Muscle layer of duodenum (tissue), 2 donors: ENCODE results near the gene ROPN1L.
"Not testable (repeated sequence)": the region's sequence is repeated elsewhere in the genome, so short reads cannot be mapped to it uniquely, and the experiment has no call there.

ENCODE experiments used
- H3K27ac ChIP-seq: one replicate; pipeline ENCODE4 v1.7.0; 2013; ENCODE audit warnings: mild to moderate bottlenecking, low read length
- H3K27me3 ChIP-seq: one replicate; pipeline ENCODE4 v1.7.0; 2013; ENCODE audit warnings: low read depth, mild to moderate bottlenecking, control low read depth, low read length
- H3K36me3 ChIP-seq, 2 donors: one replicate each; pipeline ENCODE4 v1.7.0; 2013; ENCODE audit warnings: low read length in 2 of 2, control low read depth in 1 of 2, mild to moderate bottlenecking in 1 of 2; ENCODE audit not compliant: insufficient read depth in 2 of 2, control insufficient read depth in 1 of 2
- H3K4me1 ChIP-seq, 2 donors: one replicate each; pipeline ENCODE4 v1.7.0; 2013; ENCODE audit warnings: low read length in 2 of 2, mild to moderate bottlenecking in 2 of 2, control low read depth in 1 of 2, moderate library complexity in 1 of 2; ENCODE audit not compliant: insufficient read depth in 2 of 2, control insufficient read depth in 1 of 2
- H3K4me3 ChIP-seq, 2 donors: one replicate each; pipeline ENCODE4 v1.7.0; 2013; ENCODE audit warnings: low read length in 2 of 2, low read depth in 1 of 2, mild to moderate bottlenecking in 1 of 2
- H3K9me3 ChIP-seq, 2 donors: one replicate each; pipeline ENCODE4 v1.7.0; 2013; ENCODE audit warnings: low read length in 2 of 2, control low read depth in 1 of 2, mild to moderate bottlenecking in 1 of 2; ENCODE audit not compliant: control insufficient read depth in 1 of 2
- donor health status: healthy.

The ROPN1L gene

GRCh38 chr5:10441083-10441991 lies at the start of gene ROPN1L:
TSS of gene ROPN1L (plus strand) at chr5:10441879. CDS start at chr5:10442168, 289 bp downstream.
- Histone ChIP-seq H3K27ac (peak within 1 kb of the TSS; percentile 5), H3K9me3 (no peaks in the 10 kb centered on the region), H3K36me3 (no peaks in the 10 kb centered on the region), H3K27me3 (no peaks in the 10 kb centered on the region), H3K4me1 (peaks cover 6 to 11% of the 10 kb centered on the region in 2 donors), H3K4me3 (peak within 1 kb of the TSS; percentile 72 to 73)

- H3K4me1 ChIP-seq, H3K27ac ChIP-seq, H3K27me3 ChIP-seq, H3K9me3 ChIP-seq, H3K4me3 ChIP-seq: not testable (repeated sequence)
- peaks cover 34 to 60% of the 10 kb centered on the region in 2 donors for H3K36me3 ChIP-seq
These were observed 48.9 kb upstream of the ROPN1L start for GRCh38 chr5:10392567-10393328.

DNA sequence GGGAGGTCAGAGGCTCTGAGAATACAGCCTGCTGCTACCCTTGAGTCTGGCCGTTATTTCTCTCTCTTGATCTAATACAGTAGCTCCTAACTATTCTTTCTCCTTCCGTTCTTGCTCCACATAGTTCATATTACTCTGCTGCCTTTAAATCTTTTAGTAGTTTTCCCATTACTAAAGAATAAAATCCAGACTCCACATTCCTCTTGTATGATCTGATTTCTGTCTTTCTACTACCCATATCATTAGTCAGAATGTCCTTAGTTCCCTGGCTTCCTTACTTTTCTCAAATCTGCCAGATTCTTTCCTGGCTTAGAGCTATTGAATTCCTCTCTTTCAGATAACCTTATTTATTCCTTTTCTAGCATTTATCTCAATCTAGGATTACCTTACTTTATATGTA lies 48.2 kb upstream of the ROPN1L start:
- no peaks in the 10 kb centered on the region for H3K27me3 ChIP-seq

GRCh38 chr5:10396552-10396951 lies 45.1 kb upstream of the ROPN1L start:
- H3K36me3 ChIP-seq = peaks cover 29 to 48% of the 10 kb centered on the region in 2 donors
- H3K9me3 ChIP-seq = no peaks in the 10 kb centered on the region
- H3K27me3 ChIP-seq = no peaks in the 10 kb centered on the region
- no peak overlapping the region for H3K27ac ChIP-seq
- peaks cover 0 to 10% of the 10 kb centered on the region in 2 donors for H3K4me1 ChIP-seq
- no peak overlapping the region for H3K4me3 ChIP-seq

More for the DNA sequence above, 48.2 kb upstream of the ROPN1L start:
- H3K9me3 ChIP-seq = no peaks in the 10 kb centered on the region
- H3K36me3 ChIP-seq = peaks cover 37 to 62% of the 10 kb centered on the region in 2 donors
- no peaks in the 10 kb centered on the region for H3K4me1 ChIP-seq
- H3K4me3 ChIP-seq = no peak overlapping the region
- H3K27ac ChIP-seq = no peak overlapping the region

DNA sequence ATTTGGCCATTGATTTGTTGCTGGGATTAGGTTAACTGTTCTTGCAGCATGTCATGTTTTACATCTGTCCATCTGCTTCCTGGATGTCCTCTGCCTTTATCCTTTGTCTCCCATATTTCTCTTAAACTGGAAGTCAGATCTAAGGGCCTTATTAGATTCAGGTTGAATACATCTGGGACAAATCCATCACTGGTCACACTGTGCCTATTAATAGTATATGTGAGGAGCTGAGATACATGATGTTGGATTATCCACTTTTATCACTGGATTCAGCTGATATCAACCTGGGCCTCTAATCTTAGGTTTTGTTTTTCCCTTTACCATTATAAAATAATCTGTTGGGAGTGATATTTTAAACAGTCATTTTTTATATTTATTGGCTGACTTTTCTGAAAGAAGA lies 41.8 kb upstream of the ROPN1L start:
- Histone ChIP-seq H3K4me3 (no peak overlapping the region), H3K36me3 (peaks cover 41 to 45% of the 10 kb centered on the region in 2 donors), H3K27ac (no peak overlapping the region), H3K9me3 (no peaks in the 10 kb centered on the region), H3K4me1 (peaks cover 0 to 10% of the 10 kb centered on the region in 2 donors), H3K27me3 (no peaks in the 10 kb centered on the region)

- Histone ChIP-seq H3K27me3 (no peaks in the 10 kb centered on the region), H3K27ac (no peak overlapping the region), H3K9me3 (no peaks in the 10 kb centered on the region), H3K36me3 (peaks cover 41 to 48% of the 10 kb centered on the region in 2 donors), H3K4me3 (no peak overlapping the region), H3K4me1 (peaks cover 0 to 10% of the 10 kb centered on the region in 2 donors)
These were observed 41.3 kb upstream of the ROPN1L start for GRCh38 chr5:10400411-10400810.

GRCh38 chr5:10400831-10401230 lies 40.8 kb upstream of the ROPN1L start:
- Histone ChIP-seq H3K9me3 (no peaks in the 10 kb centered on the region), H3K36me3 (peaks cover 41 to 48% of the 10 kb centered on the region in 2 donors), H3K4me1 (peaks cover 0 to 10% of the 10 kb centered on the region in 2 donors), H3K27ac (no peak overlapping the region), H3K27me3 (no peaks in the 10 kb centered on the region), H3K4me3 (no peak overlapping the region)

GRCh38 chr5:10401498-10401897 lies 40.2 kb upstream of the ROPN1L start:
- Histone ChIP-seq H3K4me1 (peaks cover 0 to 10% of the 10 kb centered on the region in 2 donors), H3K4me3 (no peak overlapping the region), H3K36me3 (peaks cover 46 to 52% of the 10 kb centered on the region in 2 donors), H3K9me3 (no peaks in the 10 kb centered on the region), H3K27ac (no peak overlapping the region), H3K27me3 (no peaks in the 10 kb centered on the region)

DNA sequence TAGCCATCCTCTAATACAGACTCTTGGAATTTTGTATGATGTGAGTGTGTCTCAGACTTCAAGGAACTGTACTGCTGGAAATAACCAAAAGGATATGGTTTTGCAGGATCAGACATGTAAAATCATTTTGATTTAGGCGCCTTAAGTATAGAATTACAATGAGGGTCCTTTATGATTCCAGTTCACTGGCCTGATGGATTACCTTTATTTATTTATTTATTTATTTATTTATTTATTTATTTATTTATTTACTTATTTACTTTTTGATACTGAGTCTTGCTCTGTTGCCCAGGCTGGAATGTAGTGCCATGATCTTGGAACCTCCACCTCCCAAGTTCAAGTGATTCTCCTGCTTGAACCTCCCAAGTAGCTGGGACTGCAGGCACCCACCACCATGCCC lies 37.9 kb upstream of the ROPN1L start:
- peaks cover 50 to 53% of the 10 kb centered on the region in 2 donors for H3K36me3 ChIP-seq
- no peaks in the 10 kb centered on the region for H3K27me3 ChIP-seq
- H3K9me3 ChIP-seq = no peaks in the 10 kb centered on the region
- H3K27ac ChIP-seq = no peak overlapping the region
- H3K4me1 ChIP-seq = peaks cover 0 to 10% of the 10 kb centered on the region in 2 donors
- H3K4me3 ChIP-seq = no peak overlapping the region

DNA sequence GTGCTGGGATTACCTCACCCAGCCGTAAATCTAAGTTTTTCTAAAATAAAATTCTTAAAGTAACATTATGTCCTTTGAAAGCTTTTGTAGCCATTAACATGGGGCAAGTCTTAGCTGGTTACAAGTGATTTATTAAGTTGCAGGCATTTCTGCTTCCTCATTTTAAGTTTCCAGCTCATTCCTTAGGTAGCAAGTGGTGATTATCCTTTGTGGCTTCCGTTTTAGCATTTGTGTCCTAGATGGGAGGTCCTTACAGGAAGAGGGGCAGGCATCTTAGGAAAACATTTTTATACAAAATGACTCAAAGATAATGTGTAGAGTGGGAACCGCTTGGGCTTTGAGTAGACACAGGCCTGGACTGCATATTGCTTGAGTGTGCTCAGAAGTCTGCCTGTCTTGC lies 35.0 kb upstream of the ROPN1L start:
- H3K36me3 ChIP-seq = peaks cover 74 to 78% of the 10 kb centered on the region in 2 donors
- H3K9me3 ChIP-seq = no peaks in the 10 kb centered on the region
- no peaks in the 10 kb centered on the region for H3K27me3 ChIP-seq
- H3K27ac ChIP-seq = no peak overlapping the region
- H3K4me3 ChIP-seq = no peak overlapping the region
- no peaks in the 10 kb centered on the region for H3K4me1 ChIP-seq

GRCh38 chr5:10409504-10409903 lies 32.2 kb upstream of the ROPN1L start:
- Histone ChIP-seq H3K27me3 (no peaks in the 10 kb centered on the region), H3K36me3 (peaks cover 77 to 87% of the 10 kb centered on the region in 2 donors), H3K27ac (no peak overlapping the region)

More at GRCh38 chr5:10409504-10409903, 32.2 kb upstream of the ROPN1L start:
- no peaks in the 10 kb centered on the region for H3K4me1 ChIP-seq
- H3K9me3 ChIP-seq = no peaks in the 10 kb centered on the region
- no peak overlapping the region for H3K4me3 ChIP-seq
